ENCODE measurements around the gene PNPLA7. TPM values are rescaled to one million over a fixed set of nuclear protein-coding genes. Genes with fewer than 3 reads are reported as not detected.

Gene PNPLA7
- total and polyA plus RNA-seq, 2 of the 13 experiments (the other 11 are each of a cell fraction or from before 2014, with no cell fraction given) = 0.42 to 1.5 TPM

GRCh38 chr9:137524161-137524980 is 25.8 kb downstream of the PNPLA7 start (continued):
- TF ChIP-seq ZNF574 (CRISPR knock-in tag; IDR thresholded peaks at IDR 0.05) (no peak), SALL1 (CRISPR knock-in tag; IDR thresholded peaks at IDR 0.05) (no peak), TFDP1 (CRISPR knock-in tag; IDR thresholded peaks at IDR 0.05; ENCODE audit: borderline replicate concordance) (no peak), STAG1 (CRISPR knock-in tag; IDR thresholded peaks at IDR 0.05) (no peak), ATM (IDR thresholded peaks at IDR 0.05; ENCODE audit: borderline replicate concordance) (no peak), ZNF468 (CRISPR knock-in tag; IDR thresholded peaks at IDR 0.05) (no peak)

GRCh38 chr9:137522746-137523455 is 27.3 kb downstream of the PNPLA7 start:
- Histone ChIP-seq H3K27ac (ENCODE audit: extremely low read length, insufficient read depth, low read length) (no peak overlapping the region), H4K20me1 (ENCODE audit: insufficient read depth, low read length) (no peaks in the 10 kb centered on the region), H3K79me2 (ENCODE audit: insufficient read depth, low read length) (no peaks in the 10 kb centered on the region), H3K4me1 (ENCODE audit: insufficient read depth, low read length) (no peaks in the 10 kb centered on the region), H3K4me2 (ENCODE audit: low read depth, low read length) (no peak overlapping the region), H3K27me3 (ENCODE audit: control insufficient read depth in 1 of 2, insufficient read depth in 2 of 2, low read length in 2 of 2) (no peaks in the 10 kb centered on the region), H3K36me3 (replicated peaks in 1 of 2; ENCODE audit: control insufficient read depth in 1 of 2, insufficient read depth in 2 of 2, low read length in 2 of 2) (no peaks in the 10 kb centered on the region), H3K9ac (ENCODE audit: insufficient read depth, low read depth, low read length) (no peak overlapping the region), H3K9me3 (ENCODE audit: low read length) (no peaks in the 10 kb centered on the region), H2AFZ (ENCODE audit: low read length) (no peak overlapping the region), H3K4me3 (replicated peaks in 1 of 3; ENCODE audit: insufficient read depth in 1 of 3, low read depth in 2 of 3, low read length in 3 of 3) (no peak overlapping the region)
- intact Hi-C loops (cut with micrococcal nuclease; ENCODE audit: unreplicated experiment) (no loop called here), in situ Hi-C loops (cut with HindIII; ENCODE audit: extremely low pct_ligation_motif_present, low pct_unique_long_range_greater_than_20kb) (loop anchor here (10.0 kb wide), 1 partner anchor 238 kb away; no protein-coding TSS in a partner anchor)
- ATAC-seq (no peak), FAIRE-seq (no peak), DNase-seq (ENCODE audit: low spot score) (no peak)
- CTCF ChIA-PET (ENCODE audit: low intra/inter-chr PET ratio, low total read pairs) = no interaction called here
- TF ChIP-seq ZSCAN21 (CRISPR knock-in tag; IDR thresholded peaks at IDR 0.05; ENCODE audit: borderline replicate concordance) (no peak), LBX2 (CRISPR knock-in tag; IDR thresholded peaks at IDR 0.05; ENCODE audit: borderline replicate concordance) (no peak)
- WGBS (ENCODE audit: low lambda C conversion rate) = 78% methylated on average over 20 of the region's 36 CpGs
- POLR2A ChIA-PET = no interaction called here
- no TSS peak for BruUV-seq (replicated peaks)

All from HepG2 (cell line).